ENCODE data around the gene MEGF8.
"Not testable (repeated sequence)": the region's sequence is repeated elsewhere in the genome, so short reads cannot be mapped to it uniquely, and the experiment has no call there.

MEGF8 gene

DNA sequence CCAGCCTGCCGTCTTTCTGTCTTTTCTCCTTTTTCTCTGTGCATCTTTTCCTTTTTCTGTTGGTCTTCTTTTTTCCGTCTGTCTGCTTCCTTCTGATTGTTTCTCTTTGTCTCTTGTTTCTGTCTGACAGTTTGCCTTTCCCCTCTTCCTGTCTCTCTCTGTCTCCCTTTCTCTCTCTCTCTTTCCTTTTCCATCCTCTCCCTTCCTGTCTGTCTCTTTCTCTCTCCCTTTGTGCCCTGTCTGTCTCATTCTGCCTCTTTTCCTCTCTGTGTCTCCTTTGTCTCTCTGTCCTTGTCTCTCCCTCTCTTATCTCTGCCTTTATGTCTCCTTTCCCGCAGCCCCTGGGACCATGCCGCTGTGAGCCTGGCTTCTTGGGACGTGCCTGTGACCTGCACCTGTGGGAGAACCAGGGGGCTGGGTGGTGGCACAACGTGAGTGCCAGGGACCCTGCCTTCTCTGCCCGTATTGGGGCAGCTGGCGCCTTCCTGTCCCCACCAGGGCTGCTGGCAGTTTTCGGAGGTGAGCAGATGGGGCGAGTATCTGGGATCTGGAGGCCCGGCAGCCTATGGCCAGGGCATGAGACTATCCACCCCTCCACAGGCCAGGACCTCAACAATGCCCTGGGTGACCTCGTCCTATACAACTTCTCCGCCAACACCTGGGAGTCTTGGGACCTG is 9.4 kb downstream of the MEGF8 start:
- no peak for DNase-seq (ENCODE audit: low spot score)
- TF ChIP-seq, protein P1, sequence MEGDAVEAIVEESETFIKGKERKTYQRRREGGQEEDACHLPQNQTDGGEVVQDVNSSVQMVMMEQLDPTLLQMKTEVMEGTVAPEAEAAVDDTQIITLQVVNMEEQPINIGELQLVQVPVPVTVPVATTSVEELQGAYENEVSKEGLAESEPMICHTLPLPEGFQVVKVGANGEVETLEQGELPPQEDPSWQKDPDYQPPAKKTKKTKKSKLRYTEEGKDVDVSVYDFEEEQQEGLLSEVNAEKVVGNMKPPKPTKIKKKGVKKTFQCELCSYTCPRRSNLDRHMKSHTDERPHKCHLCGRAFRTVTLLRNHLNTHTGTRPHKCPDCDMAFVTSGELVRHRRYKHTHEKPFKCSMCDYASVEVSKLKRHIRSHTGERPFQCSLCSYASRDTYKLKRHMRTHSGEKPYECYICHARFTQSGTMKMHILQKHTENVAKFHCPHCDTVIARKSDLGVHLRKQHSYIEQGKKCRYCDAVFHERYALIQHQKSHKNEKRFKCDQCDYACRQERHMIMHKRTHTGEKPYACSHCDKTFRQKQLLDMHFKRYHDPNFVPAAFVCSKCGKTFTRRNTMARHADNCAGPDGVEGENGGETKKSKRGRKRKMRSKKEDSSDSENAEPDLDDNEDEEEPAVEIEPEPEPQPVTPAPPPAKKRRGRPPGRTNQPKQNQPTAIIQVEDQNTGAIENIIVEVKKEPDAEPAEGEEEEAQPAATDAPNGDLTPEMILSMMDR (IDR thresholded peaks at IDR 0.05; ENCODE audit: extremely low read depth, insufficient read depth, missing control alignments) = no peak
- in situ Hi-C loops (cut with MboI; ENCODE audit: low pct_unique_long_range_greater_than_20kb, low sequenced_read_pairs, unreplicated experiment) = no loop called here

DNA sequence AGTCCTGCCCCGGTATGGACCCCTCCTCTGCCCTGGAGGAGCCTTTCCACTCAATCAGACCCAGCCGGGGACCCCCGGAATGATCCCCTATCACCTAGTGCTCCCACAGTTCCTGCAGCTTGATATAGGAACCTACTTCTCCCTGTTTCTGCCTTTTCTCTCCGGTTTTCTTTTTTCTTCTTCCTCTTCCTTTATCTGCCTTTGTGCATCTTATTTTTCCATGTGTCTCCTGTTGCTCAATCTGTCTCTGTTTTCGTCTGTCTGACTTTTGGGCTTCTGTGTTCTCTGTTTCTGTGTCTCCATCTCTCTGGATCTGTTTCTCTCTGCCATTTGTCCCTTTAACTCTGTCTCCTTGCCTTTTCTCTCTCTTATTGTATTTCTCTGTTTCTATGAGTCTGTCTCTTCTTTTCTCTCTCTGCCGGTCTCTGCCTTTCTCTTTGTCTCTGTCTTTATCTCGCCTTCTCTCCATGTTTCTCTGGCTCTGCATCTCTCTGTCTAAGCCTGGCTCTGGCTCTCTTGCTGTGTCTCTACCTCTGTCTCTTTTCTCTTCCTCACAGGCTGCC is 10.0 kb downstream of the MEGF8 start:
- DNase-seq (ENCODE audit: low spot score) = no peak
- TF ChIP-seq, protein P1 (IDR thresholded peaks at IDR 0.05; ENCODE audit: extremely low read depth, insufficient read depth, missing control alignments) = no peak
- in situ Hi-C loops (cut with MboI; ENCODE audit: low pct_unique_long_range_greater_than_20kb, low sequenced_read_pairs, unreplicated experiment) = no loop called here

DNA sequence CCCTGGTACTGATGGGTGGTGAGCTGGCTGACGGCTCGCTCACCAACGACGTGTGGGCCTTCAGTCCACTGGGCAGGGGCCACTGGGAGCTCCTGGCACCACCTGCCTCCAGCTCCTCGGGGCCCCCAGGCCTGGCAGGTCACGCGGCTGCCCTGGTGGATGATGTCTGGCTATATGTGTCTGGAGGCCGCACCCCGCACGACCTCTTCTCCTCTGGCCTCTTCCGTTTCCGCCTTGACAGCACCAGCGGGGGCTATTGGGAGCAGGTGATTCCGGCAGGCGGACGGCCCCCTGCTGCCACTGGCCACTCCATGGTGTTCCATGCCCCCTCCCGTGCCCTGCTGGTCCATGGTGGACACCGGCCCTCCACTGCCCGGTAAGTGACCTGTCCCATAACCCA is 10.5 kb downstream of the MEGF8 start:
- in situ Hi-C loops (cut with MboI; ENCODE audit: low pct_unique_long_range_greater_than_20kb, low sequenced_read_pairs, unreplicated experiment) = no loop called here
- TF ChIP-seq, protein P1 (IDR thresholded peaks at IDR 0.05; ENCODE audit: extremely low read depth, insufficient read depth, missing control alignments) = no peak
- DNase-seq (ENCODE audit: low spot score) = no peak

DNA sequence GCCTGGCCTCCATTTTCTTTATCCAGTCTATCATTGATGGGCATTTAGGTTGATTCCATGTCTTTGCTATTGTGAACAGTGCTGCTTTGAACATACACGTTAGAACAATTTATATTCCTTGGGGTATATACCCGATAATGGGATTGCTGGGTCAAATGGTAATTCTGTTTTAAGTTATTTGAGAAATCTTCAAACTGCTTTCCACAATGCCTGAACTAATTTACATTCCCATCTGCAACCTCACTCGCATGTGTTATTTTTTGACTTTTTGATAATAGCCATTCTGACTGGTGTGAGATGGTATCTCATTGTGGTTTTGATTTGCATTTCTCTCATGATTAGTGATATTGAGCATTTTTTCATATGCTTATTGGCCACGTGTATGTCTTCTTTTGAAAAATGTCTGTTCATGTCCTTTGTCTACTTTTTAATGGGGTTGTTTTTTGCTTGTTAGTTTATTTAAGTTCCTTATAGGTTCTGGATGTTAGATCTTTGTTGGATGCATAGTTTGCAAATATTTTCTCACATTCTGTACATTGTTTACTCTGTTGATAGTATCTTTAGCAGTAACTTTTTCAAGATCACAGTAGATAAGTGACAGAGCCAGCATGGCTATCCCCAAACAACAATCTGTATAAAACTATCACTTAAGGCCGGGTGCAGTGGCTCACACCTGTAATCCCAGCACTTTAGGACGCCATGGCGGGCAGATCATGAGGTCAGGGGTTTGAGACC is 13.9 kb downstream of the MEGF8 start:
- in situ Hi-C loops (cut with MboI; ENCODE audit: low pct_unique_long_range_greater_than_20kb, low sequenced_read_pairs, unreplicated experiment); DNase-seq (ENCODE audit: low spot score): not testable (repeated sequence)

DNA sequence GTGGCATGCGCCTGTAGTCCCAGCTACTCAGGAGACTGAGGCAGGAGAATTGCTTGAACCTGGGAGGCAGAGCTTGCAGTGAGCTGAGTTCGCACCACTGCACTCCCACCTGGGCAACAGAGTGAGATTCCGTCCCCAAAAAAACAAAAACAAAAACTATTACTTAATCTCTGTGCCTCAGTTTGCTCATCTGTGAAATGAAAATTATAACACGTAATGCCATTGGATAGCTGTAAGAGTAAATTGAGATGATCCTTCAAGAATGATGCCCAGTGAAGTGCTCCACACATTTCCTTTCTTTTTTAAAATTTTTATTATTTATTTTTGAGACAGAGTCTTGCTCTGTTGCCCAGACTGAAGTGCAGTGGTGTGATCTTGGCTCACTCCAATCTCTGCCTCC is 14.5 kb downstream of the MEGF8 start:
- in situ Hi-C loops (cut with MboI; ENCODE audit: low pct_unique_long_range_greater_than_20kb, low sequenced_read_pairs, unreplicated experiment); DNase-seq (ENCODE audit: low spot score): not testable (repeated sequence)

DNA sequence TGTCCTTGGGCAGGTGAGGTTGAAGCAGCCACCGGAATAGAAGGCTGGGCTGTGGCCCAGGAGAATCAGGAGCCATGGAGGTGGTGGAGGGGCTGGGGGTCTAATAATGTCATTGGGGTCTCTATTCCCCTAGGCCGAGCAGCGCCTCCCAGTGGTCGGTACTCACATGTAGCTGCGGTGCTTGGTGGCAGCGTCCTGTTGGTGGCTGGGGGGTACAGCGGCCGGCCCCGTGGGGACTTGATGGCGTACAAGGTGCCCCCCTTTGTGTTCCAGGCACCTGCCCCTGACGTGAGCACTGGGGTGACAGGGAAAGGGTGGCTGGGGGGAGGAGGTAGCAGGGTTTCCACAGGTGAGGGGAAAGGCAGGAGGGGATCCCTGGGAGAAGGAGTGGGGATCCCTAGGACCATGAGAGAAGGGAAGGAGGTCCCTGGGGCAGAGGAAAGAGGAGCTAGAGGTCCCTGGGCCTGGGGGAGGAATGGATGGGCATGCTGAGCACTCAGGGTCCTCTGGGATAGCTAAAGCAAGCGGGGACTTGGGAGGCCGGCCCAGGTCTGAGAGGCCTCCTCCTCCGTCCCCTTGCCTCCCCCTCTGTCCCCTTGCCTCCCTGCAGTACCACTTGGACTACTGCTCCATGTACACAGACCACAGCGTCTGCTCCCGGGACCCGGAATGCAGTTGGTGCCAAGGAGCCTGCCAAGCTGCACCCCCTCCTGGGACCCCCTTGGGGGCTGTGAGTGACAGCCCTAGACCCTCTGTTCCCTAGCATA is 18.1 kb downstream of the MEGF8 start:
- DNase-seq (ENCODE audit: low spot score) = no peak
- TF ChIP-seq, protein P1 (IDR thresholded peaks at IDR 0.05; ENCODE audit: extremely low read depth, insufficient read depth, missing control alignments) = no peak
- in situ Hi-C loops (cut with MboI; ENCODE audit: low pct_unique_long_range_greater_than_20kb, low sequenced_read_pairs, unreplicated experiment) = no loop called here

DNA sequence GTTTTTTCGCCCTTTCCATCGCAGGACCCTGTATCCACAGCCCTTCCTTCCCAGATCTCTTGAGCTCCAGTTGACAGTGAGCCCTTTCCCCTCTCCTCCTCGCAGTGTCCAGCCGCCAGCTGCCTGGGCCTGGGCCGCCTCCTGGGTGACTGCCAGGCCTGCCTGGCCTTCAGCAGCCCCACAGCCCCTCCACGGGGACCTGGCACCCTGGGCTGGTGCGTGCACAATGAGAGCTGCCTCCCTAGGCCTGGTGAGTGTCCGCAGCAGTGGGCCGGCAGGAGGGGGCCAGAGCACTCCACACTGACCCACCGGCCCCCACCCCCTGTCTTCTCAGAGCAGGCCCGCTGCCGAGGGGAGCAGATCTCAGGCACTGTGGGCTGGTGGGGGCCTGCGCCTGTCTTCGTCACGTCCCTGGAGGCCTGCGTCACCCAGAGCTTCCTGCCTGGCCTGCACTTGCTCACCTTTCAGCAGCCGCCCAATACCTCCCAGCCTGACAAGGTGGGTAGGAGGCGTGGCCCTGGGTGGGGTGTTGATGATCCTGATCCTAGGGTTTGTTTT is 19.0 kb downstream of the MEGF8 start:
- DNase-seq (ENCODE audit: low spot score) = no peak
- in situ Hi-C loops (cut with MboI; ENCODE audit: low pct_unique_long_range_greater_than_20kb, low sequenced_read_pairs, unreplicated experiment) = no loop called here
- TF ChIP-seq, protein P1 (IDR thresholded peaks at IDR 0.05; ENCODE audit: extremely low read depth, insufficient read depth, missing control alignments) = no peak
